GM18505 (cell line): ENCODE results near the gene PTCHD4.

Experiments
- ATAC-seq: cut with Tn5 transposase; IDR thresholded peaks from one replicate; pipeline ENCODE4 v1.9.1; 2021; ENCODE audit not compliant: unreplicated experiment
- POLR2A ChIP-seq: IDR thresholded peaks from 4 replicates; pipeline ENCODE4 v1.6.1; 2011; ENCODE audit warnings: borderline replicate concordance; ENCODE audit not compliant: insufficient read depth, insufficient read length; ENCODE audit errors: extremely low read depth

The PTCHD4 gene

DNA sequence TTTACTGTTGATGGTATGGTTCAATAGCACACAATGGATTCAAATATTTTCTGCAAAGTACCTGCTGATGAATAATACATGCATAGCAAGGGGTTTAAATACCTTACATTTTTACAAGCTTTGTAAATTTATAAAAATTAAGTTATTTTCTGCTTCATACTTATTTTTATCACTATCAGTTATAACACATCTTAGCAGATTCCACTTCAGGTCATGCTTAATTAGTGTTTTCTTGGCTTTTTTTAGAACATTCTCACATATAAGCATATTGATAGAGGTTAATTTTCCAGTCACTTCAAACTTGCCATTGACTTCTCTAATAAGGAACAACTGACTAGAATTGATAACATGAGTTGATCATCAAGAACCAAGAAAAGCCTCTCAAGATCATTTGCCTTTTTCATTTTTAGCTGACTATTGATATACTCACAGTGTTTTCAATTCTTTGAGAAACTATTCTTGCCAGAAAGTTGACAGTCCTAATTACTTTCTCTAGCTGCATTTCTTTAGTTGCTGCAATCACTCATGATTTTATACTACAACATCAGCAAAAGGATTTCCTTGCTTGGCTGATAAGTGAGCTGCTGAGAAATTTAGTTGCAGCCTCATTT, 25.8 kb downstream of the PTCHD4 start:
- TF ChIP-seq POLR2A = no peak
- no peak for ATAC-seq

DNA sequence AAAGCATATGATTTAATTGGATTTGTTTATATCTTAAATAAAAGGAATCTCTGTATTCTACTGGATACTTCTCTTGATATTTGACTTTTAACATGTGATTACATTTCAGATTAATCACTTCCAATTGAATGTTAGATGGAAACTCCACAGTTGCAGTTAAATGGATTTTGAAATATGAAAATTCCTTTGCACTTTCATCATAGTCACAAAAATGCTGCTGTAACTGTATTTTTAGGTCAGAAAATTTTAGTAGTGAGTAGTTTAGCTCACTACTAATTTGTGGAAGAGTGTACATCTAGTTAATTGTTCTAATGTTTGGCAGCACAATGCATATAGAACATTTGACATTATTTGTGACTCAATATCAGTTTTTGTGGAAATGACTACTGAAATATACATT, 26.8 kb downstream of the PTCHD4 start:
- no peak for ATAC-seq

DNA sequence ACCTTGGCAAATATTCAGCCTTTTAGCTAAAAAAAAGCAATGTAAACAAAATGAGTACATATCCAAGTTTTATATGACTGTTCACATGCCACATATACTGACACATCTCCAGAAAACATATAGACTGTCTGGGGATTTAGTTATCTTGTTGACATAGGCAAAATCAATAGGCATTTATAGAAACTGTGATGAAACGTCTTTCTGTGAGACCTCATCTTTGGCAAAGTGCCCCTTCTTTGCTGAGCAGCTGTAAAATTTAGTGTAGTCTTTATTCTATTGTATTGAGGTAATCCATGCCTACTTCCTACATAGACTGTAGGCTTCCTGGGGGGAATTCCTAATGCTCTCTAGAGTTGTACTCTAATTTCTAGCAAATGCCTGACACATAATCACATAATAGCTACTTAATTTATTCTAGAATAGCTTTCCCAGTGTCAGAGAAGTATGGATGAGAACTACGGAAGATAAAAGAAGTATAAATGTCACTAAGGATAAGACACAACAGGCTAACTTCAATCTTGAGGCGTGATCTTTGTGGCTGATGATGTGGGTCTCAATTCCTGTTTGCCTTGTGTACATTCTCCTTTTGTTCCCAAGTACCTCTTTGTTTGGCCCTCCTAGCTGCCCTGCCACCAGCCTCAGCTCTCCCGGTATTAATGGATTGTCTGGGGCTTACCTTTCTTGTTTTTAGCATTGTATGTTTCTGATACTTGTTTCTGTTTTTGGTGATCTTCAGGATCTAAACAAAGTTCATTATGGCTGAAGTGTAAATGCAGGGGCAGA, 30.6 kb downstream of the PTCHD4 start:
- no peak for ATAC-seq
- TF ChIP-seq POLR2A = no peak

More for the DNA sequence above, 26.8 kb downstream of the PTCHD4 start:
- TF ChIP-seq POLR2A = no peak

- no peak for TF ChIP-seq POLR2A
- no peak for ATAC-seq
These were observed 32.9 kb downstream of the PTCHD4 start for GRCh38 chr6:48078120-48078519.

GRCh38 chr6:48075181-48075580, 35.8 kb downstream of the PTCHD4 start:
- ATAC-seq = no peak

GRCh38 chr6:48073976-48074767, 36.8 kb downstream of the PTCHD4 start:
- no peak for ATAC-seq
- TF ChIP-seq POLR2A = no peak

More at GRCh38 chr6:48075181-48075580, 35.8 kb downstream of the PTCHD4 start:
- no peak for TF ChIP-seq POLR2A

DNA sequence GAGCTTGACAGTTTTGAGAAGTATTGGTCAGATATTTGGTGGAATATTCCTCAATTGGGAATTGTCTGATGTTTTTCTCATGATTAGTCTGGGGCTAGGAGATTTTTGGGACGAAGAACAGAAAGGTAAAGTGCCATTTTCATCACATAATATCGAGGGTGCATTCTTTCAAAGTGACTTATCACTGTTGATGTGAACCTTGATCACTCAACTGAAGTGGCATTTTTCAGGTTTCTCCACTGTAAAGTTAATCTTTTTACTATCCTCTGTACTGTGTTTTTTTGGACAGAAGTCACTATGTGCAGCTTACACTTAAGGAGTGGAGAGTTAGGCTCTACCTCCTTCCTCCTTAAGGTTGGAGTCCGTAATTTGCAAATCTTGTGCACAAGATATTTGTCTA, 39.2 kb downstream of the PTCHD4 start:
- no peak for TF ChIP-seq POLR2A
- no peak for ATAC-seq

DNA sequence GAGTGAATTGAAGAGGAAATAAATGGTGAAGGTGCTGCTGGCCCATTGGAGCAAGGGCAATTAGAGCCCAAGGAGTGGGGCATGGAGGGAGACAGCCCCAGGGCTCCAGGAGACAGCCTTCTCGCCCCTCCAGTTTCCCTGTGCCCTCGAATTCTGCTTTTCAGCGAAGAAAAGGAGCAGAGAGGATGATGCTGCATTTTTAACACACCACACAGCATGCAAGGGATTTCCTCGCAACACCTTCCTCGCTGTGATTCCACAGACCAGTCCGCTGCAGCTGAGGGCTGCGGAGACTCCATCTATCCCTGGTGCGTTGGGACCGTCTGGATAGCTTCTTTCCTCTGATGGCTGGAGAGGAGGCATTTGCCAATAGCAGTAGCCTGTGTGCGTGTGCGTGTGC, 41.7 kb downstream of the PTCHD4 start:
- no peak for TF ChIP-seq POLR2A
- ATAC-seq = no peak

DNA sequence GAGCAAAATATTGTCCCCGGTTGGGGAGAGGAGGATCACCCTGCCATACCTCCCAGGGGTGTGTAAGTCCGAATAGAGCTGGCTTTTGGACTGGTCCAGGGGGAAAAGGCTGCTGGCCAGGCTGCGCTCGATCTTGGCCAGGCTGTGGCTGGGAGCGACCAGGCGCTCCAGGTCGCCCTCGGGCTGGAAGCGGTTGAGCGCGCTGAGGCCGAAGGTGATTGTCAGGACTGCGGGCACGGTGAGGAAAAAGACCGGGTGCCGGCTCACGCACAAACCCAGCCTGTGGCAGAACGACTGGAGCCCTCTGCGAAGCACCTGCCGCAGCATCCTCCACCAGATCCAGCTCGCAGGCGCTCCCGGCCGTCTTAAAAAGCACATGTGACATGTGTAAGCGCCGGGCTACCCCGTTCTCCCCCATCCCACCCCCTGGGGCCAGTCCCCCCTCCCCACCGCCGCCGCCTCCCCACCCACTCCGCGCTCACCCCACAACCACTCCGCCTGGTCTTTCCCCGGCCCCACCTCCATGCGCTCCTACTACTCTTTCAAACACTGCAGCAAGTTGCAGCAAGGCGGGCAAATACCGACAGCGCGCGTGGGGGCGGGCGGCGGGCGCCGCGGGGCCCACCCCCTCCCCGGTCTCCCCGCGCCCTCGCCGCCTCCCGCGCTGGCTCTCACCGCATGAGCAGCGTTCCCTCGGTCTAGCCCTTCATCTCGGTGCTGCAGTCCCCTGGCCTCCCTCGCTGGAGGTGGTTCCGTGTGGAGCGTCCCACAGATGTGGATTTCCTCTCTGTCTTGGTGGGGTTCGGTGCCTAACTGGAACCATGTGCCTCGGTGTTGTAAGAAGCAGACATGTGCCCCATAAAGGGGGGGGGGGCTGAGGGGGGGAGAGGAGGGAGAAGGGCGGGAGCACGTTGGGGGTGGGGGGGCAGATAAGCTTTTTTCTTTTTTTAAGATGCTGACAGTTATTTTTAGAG, 42.4 kb downstream of the PTCHD4 start:
- ATAC-seq = no peak
- no peak for TF ChIP-seq POLR2A

- no peak for ATAC-seq
- TF ChIP-seq POLR2A = no peak
These were observed 43.1 kb downstream of the PTCHD4 start for GRCh38 chr6:48067886-48068277.

GRCh38 chr6:48067148-48067712, 43.8 kb downstream of the PTCHD4 start:
- no peak for ATAC-seq
- TF ChIP-seq POLR2A = no peak

DNA sequence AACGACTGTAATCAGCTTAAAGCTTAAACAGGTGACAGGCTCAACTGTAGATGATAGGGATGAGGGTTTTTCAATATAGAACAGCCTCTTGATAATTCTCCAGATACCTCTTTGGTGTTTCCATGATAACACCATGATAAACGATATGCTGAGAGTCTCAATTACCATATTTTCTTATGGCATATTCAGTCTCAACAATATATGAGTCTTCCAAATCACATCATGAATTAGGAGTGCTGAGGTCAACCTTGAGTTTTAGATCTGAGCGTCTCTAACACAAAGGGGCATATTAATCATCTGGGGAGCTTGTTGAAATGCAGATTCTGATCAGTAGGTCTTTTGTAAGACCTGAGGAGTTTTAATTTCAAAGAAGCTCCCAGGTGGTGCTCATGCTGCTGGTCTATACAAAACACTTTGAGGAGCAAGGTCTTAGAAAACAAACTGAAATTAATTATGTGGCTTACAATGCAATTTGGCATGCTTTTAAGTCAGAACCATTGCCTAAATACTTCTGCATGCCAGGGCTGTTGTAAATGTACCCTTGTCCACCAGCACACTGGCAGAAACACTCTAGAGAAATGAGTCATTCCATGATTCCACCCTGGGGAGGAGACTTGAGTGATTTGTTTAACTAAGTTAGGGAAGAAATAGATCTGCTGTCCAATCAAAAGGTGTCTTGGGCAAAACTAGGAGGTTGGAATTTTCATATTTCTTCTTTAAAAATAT, 49.6 kb downstream of the PTCHD4 start:
- TF ChIP-seq POLR2A = no peak
- no peak for ATAC-seq
